ENCODE measurements around the gene CCL20.

CCL20 gene, protein sequence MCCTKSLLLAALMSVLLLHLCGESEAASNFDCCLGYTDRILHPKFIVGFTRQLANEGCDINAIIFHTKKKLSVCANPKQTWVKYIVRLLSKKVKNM

DNA sequence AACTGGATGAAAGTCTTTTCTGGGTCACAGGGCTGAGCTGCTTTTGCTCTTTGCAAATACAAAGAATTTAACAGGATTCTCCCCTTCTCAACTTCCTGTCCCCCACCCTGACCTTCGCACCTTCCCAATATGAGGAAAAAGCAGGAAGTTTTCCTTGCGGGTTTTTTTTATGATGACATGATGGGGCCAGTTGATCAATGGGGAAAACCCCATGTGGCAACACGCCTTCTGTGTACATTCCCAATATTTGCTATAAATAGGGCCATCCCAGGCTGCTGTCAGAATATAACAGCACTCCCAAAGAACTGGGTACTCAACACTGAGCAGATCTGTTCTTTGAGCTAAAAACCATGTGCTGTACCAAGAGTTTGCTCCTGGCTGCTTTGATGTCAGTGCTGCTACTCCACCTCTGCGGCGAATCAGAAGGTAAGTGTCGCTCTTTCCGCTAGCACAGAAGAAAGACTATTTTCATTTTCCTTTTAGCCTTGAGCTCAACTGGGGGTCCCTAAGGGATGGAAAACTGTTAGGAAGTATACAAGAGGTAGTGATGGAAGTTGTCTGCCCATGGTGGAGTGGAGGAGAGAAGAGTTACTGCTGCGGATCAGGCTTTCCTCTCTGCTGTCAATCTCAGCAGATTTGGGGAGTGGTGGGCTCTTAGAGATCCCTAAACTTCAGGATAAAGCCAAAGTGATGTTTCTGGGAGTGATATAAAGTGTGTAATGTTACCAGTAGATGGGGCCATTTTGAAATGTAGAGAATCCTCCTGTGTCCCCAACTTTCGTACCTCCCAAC, at the start of gene CCL20:
Gene CCL20 (plus strand): TSS at position 281 of the 792 bp plus-strand sequence. CDS start 70 bp downstream, at position 351.
- intact Hi-C loops (cut with DNase I), result no loop called here
- DNase-seq, result no peak

DNA sequence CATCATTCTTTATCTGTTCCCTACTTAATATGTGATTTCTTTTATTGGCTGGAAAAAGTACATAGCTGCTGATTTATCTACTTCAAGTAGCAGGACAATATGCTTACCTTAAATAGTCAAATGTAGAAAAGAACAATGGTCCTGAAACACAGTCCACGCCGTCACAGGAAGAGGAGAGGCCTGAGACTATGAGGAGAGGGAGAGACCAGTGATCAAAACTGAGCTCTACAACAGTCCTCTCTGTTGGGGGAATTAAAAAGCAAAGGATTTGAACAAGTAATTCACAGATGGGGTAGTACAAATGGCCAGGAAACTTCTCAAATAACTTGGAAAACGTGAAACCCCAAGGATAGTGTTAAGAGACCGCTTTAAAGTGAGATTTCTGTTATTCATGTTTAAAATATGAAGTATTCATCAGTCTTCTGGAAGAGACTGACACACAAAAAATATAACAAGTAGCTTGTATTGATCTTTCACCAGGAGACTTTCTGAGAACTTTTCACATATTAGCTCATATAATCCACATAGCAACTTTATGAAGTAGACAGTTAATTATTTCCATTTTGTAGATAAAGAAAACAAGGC, 47.8 kb upstream of the CCL20 start:
- intact Hi-C loops (cut with DNase I), result loop anchor here (5.0 to 10.0 kb wide), 2 partner anchors 99 to 109 kb away; no protein-coding TSS in a partner anchor
- no peak for DNase-seq

DNA sequence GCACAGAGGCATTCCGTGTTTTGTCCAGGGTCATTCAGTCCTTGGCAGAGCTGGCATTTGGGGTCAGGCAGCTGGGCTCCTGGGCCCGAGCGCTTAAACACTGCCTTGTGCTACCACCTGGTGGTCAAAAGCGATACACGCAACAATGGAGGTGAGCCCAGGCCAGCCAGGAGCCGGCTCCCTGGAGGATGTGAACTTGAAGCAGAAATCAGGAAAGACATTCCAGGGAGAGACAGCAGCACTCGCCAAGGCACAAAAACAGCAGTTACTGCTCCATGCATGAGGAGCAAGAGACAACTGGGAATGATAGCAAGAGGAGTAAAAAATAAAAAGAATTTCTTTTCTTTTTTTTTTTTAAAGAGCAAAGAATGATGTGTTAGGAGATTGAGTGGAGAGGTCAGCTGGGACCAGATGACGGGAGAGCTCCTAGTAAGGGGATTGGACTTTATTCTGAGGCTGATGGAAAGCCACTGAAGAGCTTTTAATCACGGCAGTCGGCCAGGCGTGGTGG, 47.2 kb upstream of the CCL20 start:
- intact Hi-C loops (cut with DNase I), result loop anchor here (5.0 to 10.0 kb wide), 2 partner anchors 98 to 109 kb away; no protein-coding TSS in a partner anchor
- peak; percentile 70 to 91 (median 81) for DNase-seq

DNA sequence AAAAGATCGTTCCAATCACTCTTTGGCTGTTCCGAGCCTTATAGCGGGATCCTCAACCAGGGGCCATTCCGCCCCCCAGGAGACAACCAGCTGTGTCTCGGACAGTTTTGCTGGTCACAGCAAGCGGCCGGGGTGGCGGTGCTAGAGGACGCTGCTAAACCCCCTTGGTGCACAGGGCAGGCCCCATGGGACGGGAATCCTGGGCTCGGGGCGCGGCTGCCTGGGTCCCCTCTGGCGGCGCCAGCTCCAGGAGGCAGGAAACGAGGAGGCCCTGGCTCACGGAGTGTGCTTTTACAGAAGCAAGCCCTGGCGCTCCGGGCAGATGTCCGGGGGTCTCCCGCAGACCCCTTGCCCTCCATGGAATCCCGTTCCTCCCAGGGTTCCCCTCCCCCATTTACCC, 45.8 kb upstream of the CCL20 start:
- intact Hi-C loops (cut with DNase I), result loop anchor here (5.0 to 10.0 kb wide), 2 partner anchors 97 to 111 kb away; no protein-coding TSS in a partner anchor

DNA sequence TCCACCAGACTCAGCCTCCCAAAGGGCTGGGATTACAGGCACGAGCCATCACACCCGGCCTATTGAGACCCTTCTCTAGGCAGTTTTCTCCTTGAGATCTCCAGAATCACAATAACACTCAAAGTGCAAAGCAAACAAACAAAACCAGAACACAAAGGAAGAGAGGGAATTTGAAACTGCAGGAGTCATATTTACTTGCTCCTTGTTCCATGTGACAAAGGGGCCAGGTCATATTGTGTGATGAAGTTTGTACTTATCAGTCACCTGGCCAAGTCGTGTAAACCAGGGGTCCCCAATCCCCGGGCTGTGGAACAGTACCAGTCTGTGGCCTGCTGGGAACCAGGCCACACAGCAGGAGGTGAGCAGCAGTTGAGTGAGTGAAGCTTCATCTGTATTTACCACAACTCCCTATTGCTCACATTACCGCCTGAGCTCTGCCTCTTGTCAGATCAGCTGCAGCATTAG, 41.4 kb upstream of the CCL20 start:
- intact Hi-C loops (cut with DNase I), result no loop called here
- DNase-seq, result no peak

More for the DNA sequence above, 45.8 kb upstream of the CCL20 start:
- DNase-seq, result no peak

DNA sequence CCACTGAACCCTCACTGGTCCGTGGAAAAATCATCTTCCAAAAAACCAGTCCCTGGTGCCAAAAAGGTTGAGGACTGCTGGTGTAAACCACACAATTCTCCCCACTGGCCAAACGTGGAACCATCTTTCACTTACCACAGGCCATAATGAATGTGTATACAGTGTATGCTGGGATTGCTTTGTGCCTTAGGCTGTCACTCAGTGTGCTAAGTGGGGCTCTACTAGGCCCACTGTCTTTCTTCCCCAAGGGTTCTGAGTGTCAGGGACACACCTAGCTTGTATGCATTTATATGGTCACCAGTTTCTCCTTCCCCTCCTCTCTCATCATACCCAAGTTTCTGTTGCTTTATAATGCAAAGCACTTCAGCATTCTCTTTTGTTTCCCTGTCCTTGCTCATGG, 40.7 kb upstream of the CCL20 start:
- intact Hi-C loops (cut with DNase I), result no loop called here
- DNase-seq, result peak in 1 of 42 donors; percentile 0

DNA sequence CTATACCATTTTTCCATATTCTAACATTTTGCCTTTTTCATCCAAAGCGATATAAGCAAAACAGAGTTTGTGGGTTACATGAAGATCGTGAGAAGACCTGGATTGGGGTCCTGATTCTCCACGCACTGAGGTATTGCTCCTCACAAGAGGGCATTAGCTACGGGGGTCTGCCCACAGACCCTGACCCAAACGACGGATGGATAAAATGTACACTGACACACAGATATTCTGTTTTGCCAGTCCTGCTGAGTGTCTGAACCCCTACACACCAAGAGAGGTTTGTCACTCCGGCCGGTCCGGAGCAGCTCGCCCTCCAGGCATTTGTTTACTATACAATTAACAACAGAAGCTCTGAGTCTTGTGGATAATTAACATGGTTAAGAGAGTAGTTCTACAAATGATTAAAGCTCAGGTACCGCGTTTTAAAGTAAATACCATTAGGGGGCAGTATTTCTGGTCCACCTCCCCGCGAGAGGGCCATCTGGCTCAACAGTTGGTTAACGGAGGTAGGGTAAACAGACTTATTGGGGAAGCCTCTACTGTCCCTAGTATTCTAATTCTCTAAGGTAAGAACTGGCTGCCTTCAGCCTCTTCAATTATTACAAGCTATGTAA, 39.5 kb upstream of the CCL20 start:
- intact Hi-C loops (cut with DNase I), result no loop called here
- peak in 1 of 42 donors; percentile 4 for DNase-seq

DNA sequence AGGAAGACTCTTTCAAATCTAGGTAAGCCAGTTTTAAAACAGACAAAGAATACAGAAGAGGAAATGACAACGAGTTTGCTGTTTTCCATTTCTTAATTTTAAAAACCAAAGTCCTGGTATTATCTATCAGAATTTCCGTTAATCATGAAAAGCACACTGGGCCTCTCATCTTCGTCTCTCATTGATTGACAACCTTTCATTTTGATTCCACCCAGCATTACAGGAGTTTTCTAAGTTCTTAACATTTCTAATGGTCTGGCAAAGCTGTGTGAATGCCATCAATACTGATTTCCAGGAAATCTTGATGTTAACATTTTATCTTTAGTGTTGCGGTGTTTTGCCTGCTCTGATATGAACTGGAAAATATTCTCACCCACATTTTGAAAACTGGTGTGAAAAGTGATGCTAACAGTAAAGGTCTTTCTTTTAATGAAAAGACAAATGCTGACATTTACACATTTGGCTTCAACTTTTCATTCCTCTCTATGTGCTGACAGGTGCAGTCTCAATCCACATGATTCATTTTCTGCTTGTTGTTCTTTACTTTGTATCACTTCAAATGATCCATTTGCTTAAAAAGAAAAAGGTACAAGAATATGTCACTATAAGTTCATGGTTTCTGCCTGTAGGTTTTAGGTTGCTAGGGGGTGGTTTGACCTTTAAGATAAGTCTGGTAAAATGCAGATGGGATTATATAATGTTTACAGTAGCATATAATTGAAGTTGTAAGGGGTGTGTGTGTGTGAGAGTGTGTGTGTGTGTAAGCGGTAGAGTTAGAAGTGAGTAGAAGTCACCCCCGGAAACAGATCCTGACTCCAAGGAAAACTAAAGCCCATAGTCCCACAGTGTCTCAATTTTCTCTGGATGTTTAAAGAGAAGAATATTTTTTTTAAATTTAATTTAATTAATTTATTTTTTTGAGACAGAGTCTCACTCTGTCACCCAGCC, 38.5 kb upstream of the CCL20 start:
- intact Hi-C loops (cut with DNase I), result no loop called here
- peak in 1 of 42 donors; percentile 20 for DNase-seq

DNA sequence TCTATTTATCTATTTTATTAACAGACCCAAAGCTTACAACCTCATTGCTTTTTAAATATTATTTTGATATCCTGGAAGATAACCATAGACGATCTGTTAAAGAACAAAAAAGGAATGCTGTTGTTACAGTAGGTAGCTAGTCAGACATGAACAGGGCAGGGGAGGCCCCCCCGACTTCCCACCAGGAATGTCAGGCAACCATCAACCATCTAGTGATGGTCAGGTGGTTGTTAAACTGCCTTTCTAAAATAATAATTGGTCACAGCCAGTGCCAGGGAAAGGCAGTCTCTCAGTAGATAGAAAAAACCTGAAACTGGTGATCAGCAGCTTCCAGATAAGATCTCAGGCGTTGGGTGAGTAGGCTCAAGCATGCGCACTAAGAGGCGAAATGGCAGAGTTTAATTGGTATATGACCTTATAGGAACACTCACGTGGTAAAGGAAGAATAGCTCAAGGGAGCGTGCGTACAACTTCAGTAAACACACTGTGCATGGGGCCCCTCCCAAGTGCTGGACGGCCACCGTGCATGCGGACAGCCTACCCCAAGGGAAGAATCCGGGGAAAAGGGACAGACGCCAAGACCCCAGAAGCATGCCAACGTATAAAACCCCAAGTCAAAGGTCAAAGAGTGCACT, 32.5 kb upstream of the CCL20 start:
- DNase-seq, result no peak
- intact Hi-C loops (cut with DNase I), result no loop called here

DNA sequence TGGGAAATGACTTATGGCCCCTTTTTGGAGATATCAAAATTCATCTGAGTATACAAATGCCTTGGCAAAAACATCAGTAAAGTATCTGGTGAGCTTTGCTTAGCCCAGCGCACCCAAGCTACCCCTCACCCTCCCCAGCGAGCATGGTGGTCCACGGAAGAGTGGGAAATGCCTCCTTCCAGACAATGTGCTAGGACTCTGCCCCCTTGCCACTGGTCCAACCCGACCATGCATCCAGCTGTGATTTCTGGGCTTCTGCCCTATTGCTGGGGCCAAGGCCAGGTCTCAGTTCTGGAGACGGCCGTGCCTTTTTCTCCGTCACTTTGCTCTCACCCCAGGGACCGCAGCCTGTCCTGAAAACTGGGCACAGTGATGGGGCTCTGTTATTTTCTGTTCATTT, 31.8 kb upstream of the CCL20 start:
- intact Hi-C loops (cut with DNase I), result no loop called here
- no peak for DNase-seq

DNA sequence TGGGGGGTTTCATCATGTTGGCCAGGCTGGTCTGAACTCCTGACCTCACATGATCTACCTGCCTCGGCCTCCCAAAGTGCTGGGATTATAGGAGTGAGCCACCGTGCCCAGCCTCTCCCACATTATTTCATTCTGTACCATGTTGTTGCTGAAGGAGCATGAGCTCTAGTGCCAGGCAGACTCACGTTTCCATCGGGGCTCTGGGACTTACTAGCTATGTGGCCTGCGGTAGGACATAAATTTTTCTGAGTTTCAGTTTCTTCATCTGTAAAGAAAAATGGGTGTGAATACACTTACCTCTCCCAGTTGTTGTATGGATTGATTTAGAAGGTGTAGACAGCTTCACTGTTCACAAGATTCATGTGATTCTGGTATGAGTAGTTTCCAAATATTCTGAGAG, 30.8 kb upstream of the CCL20 start:
- peak in 1 of 42 donors; percentile 2 for DNase-seq
- intact Hi-C loops (cut with DNase I), result no loop called here

DNA sequence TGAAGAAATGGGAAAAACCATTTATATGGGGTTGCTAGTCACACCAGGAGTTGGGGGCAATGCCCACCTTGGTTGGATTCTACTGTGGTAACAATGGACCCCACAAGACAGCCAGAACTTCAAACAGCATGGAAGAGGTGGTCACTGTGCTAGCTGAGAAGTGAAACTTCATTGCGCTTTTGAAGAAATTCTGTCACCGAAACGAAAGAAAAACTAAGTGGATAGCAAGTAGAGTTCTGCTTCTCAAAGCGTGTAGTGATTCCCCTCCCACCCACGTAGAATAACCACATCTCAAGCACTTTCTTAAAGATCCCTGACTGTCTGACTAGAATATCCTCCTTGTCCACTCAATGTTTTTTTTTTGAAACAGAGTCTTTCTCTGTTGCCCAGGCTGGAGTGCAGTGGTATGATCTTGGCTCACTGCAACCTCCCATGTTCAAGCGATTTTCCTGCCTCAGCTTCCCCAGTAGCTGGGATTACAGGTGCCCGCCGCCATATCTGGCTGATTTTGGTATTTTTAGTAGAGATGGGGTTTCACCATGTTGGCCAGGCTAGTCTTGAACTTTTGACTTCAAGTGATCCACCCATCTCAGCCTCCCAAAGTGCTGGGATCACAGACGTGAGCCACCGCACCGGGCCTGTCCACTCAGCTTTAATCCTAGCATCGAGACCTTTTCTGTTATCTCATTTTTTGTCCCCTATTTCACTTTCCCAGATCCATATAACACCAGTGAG, 30.1 kb upstream of the CCL20 start:
- DNase-seq, result peak in 1 of 42 donors; percentile 35
- intact Hi-C loops (cut with DNase I), result no loop called here

DNA sequence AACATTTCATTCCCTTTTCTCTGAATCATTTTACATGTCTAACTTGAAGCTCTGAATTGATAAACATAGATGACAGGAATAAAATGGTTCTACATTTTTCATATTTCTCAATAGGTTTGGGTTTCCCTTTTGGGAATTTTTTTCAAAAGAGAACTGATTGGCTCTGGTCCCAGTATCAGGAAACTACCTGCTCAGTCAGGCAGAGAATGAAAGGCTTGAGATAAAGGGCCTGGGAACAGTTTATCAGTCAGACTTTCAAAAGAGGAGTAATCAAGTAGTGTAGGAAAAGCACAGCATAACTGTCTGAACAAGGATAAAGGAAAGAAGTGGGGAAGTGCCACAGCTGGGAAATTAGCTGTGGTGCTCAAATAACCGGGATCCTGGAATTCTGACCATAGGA, 28.3 kb upstream of the CCL20 start:
- intact Hi-C loops (cut with DNase I), result no loop called here

DNA sequence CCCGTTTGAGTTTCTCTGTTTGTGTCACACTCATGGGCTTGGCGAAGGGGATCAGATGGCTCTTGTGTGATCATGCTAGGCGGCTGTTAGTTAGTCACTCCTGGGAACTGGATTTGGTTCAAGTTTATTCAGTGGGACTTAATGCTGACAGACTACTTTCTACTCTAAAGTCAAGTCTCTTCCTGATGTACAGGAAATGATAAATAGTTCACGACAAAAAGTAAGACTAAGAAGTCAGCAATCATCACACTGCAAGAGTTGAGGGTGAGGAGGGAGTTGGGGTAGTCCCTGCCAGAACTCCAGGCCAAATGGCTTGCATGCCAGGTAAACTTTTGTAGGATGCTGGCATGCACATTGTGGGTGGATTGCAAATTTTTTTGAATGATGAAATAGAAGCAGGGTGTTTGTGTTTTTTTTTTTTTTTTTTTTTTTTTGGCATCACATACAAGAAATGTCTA, 25.1 kb upstream of the CCL20 start:
- intact Hi-C loops (cut with DNase I), result no loop called here
- DNase-seq, result no peak

More for the DNA sequence above, 28.3 kb upstream of the CCL20 start:
- no peak for DNase-seq

DNA sequence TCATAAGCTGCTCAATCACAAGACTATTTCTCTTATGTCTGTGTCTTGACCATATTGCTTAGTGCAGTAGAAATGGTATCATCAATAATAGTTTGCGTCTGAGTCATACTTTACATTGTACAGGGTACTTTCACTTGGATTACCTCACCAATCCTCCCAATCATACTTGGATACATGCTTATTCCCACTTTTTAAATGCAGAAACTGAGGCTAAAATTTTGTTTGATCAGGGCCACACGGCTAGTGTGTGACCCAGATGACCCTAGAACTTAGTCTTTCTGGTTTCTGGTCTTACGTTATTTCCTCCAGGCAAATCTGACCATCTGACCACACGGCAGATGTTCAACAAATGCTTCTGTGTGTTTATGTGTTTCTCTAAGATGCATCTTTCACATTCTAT, 23.8 kb upstream of the CCL20 start:
- intact Hi-C loops (cut with DNase I), result no loop called here
- no peak for DNase-seq

DNA sequence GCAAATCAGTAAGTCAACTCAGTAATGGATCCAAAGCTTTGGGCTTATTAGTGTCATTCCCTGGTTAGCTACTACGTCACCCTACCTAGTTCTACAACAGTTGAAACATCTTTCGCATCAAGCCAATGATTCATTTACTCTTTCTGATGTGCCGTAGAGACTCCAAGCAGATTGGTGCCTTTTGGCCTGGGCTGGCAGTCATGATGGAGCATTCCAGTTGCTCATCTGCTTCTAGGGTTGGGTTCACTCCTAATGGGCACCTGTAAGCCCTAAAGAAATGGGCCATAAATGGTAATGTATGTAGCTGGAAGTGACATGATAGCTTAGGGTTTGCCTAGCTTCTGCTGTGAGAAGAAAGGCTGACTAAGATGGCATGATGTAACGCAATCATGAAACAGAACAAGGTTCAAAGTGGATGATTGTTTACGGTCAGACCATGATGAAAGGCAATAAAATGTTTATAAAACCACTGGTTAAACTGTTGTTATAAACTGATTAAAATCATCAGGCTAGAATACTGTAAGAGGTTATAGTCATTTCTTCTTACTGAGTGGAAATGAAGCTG, 20.4 kb upstream of the CCL20 start:
- intact Hi-C loops (cut with DNase I), result no loop called here
- no peak for DNase-seq

All from head of caudate nucleus (tissue), 42 donors.